Daoy (cell line): Measurements from ENCODE around the gene HMCN1. TPM values are rescaled to one million over a fixed set of nuclear protein-coding genes. Genes with fewer than 3 reads are reported as not detected.

Experiments used
- DNase-seq: peaks from one replicate; pipeline ENCODE4 v3.0.0-alpha.2; 2015; ENCODE audit warnings: low read depth
- total RNA-seq: library from RNA; depleted of rRNA; stranded (reverse); fragments of >200 nt; shearing (Covaris generic); gene quantifications from 2 replicates; pipeline ENCODE4 v1.2.3, GENCODE V29; 2014

The HMCN1 gene
- total RNA-seq, 1 experiment from 2014 or later, result 2.6 TPM

- no peak for DNase-seq
These were observed 296.3 kb downstream of the HMCN1 start for GRCh38 chr1:186030453-186030852.

GRCh38 chr1:186033847-186034271 is 299.7 kb downstream of the HMCN1 start:
- peak; percentile 19 for DNase-seq

DNA sequence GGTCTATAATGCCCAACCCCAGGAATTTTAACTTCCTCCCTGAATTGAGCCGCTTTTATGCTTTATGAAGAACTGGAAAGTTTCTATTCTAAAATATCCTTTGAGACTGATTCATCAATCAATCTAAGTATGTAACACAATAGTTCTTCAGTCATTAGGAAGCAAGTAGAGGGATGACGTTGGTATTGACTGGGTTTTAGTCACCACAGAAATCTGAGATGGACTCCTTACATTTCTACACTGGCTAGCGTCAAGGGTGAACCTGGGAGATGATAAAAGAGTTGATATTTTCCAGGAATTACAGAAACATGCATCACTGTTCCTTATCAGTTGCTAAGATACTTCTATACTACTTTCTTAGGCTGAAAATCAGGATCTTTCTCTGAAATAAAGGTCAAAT is 308.0 kb downstream of the HMCN1 start:
- no peak for DNase-seq

DNA sequence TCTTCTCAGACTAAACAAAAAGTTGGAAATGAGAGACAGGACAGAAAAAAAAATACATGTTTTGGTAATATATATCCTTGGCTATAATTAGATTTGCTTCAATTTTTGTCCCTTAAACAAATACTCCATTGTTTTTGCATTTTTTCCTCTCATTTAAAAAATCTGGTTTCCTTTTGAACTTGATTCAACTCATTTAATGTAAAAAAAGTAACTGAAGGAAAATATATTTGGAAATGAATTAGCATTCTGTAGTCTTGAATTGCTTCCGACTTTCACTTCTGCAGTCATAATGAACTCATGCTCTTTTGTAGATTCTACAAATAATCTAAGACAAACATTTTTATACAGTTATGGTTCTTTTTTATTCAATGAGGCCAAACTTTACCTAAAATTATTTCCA is 309.1 kb downstream of the HMCN1 start:
- no peak for DNase-seq

DNA sequence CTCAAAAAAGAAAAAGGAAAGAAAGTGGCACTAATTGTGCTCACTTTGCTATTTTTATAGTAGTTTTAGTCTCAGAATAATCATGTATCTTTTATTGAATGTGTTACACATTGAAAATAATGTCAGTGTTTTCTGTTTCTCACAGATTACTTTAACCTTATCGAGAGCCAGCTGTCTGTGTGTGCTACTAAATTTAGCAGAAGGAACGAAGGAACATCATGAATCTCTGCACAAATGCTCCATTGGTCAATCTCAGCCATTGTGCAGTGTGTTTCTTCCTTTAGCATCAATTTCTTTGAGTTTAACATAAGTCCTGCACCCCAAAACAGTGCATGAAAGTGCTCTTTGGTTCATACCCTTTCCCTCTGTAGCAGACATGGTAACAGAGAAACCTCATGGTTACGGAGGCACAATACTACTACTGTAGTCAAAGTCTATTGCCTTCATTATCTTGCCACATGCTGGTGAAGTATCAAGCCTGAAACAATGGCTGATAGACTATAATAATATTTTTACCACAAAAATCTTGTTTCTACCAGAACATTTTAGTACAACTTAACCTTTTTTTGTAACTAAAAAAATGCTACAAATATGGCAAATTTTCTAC is 310.0 kb downstream of the HMCN1 start:
- no peak for DNase-seq

DNA sequence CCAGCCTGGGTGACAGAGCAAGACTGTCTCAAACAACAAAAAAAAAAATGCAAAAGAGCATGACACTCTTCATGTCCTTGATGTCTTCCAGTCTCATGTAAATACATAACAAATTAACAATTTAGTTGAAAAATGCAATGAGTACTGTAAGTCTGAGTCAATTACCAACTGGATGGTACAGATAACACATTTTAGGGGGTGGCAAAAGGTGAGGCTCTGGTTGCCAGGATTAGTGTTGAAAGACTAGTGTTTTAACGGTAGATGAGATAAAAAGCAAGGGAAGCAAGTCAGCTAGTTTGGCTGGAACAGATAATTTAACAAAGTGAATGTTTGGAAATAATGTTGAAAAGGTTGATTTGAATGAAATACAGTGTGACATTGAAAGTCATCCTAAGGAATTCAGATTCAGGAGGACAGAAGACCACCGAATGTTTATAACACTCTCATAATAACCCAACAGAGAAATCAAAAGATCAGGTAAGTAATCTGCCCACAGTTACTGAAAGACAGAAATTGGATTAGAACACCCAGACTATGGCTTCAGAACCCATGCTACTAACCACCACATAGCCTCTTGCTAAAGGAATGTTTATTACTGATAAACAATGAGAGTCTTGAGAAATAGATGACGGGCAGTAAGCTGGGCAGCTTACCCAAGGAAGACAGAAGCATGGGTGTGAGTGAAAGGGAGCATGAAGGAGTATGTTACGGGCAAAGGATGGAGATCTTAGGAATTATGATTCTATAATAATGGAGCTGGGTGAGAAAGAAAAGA is 312.4 kb downstream of the HMCN1 start:
- DNase-seq, result no peak

DNA sequence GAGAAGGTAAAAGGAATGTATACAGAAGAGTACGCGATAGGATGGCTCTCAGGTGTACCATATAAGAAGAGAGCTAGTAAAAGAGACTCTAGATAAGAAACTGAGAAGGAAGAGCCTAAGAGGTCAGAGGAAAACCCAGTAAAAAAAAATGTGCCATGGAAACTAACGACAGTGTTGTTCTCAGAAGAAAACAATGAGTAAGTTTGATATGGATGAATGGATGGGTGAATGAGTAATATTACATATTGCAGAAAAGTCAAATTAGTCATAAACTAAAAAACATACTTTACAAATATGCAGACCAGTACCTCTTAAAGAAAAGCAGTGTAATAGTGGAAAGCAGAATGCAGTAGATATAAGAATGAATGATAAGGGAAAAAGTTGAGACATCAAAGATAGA is 316.2 kb downstream of the HMCN1 start:
- DNase-seq, result peak; percentile 2

GRCh38 chr1:186054003-186054402 is 319.8 kb downstream of the HMCN1 start:
- no peak for DNase-seq

GRCh38 chr1:186054932-186055331 is 320.7 kb downstream of the HMCN1 start:
- DNase-seq, result no peak

DNA sequence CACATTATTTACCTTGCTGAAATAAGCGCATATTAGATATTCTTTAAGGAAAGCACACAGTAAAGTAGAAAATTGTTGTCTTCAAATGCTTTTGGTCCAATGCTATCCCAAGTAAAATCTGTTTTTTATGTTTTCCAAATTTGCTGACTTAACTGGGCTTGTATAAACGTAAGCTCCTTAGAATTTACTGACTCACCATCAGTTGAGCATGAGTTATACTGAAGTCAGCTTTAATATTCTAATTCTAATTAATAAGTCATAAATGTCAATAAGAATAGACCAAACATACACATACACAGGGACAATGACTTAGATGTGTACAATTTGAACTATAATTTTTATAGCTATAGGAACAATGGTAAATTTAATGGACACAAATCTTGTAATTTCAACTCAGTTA is 321.7 kb downstream of the HMCN1 start:
- DNase-seq, result no peak

DNA sequence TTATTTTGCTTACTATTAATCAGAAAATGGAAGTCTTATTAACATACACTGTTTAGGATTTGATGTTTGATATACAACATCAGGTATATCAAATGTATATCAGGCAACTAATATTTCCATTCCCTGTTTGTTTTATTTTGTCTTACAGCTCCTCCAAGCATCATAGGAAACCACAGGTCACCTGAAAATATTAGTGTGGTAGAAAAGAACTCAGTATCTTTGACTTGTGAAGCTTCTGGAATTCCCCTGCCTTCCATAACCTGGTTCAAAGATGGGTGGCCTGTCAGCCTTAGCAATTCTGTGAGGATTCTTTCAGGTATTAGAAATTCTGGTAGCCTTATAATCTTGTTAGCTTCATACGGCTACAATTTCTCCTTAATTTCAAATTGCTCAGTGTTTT is 322.9 kb downstream of the HMCN1 start:
- DNase-seq, result no peak

DNA sequence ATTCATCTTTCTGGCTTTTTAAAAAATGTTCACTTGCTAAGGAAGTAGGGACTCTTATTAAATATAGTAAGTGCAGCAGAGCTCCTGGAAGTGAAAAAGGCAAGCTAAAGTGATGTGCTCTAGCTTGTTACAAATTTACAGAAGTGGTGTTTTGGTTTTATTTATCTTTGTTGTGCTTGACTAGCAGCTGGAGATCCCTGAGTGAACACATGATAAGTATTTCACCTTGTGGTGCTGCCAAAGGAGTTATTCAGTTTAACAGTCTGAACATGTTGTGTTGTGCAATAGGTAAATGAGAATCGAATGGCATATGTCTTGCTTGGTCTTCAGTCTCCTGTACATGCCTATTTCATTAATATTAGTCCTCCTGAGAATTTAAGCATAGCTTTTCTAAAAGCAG is 325.1 kb downstream of the HMCN1 start:
- DNase-seq, result no peak

- DNase-seq, result no peak
These were observed 325.6 kb downstream of the HMCN1 start for GRCh38 chr1:186059752-186060151.

DNA sequence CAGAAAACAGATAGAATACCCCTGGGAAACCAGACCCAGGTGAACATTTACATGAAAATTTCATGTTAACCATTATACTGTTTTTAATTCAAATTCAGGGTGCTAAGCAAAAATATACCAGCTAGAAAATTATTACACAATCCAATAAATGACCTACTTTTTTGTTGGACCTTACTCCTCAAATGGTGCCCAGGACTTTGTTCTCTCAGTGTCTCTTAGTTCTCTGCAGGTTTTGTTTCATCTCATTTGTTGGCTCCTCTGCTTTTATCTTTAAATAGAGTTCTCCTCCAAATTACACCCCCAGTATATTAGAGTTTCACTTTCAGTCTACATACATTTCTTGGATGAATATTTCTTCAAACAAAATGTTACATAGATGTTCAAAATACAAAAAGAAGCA is 326.0 kb downstream of the HMCN1 start:
- DNase-seq, result no peak

DNA sequence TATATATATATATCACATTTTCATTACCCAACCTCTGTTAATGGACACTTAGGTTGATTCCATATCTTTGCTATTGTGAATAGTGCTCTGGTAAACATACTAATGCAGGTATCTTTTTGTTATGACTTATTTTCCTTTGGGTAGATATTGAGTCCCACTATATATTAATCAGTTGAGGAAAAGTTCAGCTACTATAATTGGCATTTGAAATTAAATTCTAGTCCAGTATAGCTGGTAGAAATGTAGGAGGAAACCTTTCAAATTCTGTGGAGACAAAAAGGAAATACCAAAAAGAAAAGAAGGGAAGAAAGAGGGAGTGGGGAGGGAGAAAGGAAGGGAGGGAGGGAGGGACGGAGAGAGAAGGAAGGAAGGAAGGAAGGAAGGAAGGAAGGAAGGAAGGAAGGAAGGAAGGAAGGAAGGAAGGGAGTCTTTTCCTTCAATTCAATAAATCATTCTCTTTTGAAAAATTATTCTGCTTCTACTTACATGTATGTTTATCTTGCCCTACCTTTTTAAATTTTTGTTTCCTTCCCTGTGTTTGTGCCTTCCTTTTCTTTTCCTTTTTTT is 329.0 kb downstream of the HMCN1 start:
- no peak for DNase-seq

DNA sequence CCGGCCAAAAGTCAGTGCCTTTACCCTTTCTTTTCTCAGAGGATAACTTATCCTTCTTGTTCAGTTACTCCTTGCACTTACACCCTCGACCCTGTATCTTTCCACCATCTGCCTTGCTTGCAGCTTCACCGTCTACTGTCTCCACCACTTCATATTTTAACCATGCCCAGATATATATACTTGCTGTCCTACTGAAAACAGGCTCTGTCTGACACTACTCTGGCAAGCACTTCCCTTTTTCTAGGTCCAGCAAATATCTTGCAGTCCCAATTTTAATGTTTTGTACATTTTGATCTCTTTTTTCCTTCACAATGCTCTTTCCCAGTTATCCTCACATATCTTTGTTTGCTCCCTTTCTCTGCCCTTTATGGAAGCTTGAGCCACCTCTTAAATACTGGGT is 332.2 kb downstream of the HMCN1 start:
- no peak for DNase-seq

DNA sequence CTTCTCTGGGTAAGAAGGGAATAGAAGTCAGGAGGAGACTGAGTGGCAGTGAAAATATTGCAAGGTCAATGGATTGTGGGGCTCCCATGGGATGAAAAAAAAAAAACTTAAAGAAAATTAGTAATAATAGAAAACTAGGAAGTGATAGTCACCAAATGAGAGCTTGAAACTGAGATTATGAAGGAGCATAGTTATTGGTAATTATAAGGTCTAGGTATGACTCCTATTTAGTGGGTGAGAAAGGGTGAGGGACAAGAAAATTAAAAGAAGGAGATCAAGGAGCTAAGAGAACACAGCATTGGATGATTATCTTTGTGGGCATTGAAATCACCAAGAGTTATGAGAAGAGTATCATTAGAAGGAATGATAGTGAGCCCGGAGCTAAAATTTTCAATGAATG is 339.5 kb downstream of the HMCN1 start:
- DNase-seq, result no peak

- DNase-seq, result no peak
These were observed 341.8 kb downstream of the HMCN1 start for GRCh38 chr1:186076006-186076405.

DNA sequence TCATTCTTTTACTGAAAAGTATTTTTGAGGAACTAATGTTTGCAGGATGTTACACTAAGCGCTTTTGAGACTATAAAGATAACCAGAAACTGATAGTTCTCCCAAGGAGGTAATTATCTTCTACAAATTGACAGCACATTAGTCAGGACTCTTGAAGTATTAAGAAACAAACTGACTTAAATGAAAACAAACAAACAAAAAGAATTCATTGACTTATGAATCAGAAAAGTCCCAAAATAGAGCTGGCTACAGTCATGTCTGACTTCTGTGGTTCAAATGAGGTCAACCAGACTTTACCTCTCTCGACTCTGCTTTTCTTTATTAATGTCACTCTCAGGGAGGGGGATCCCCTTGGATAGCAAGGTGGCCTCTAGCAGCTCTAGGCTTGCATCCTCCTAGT is 344.1 kb downstream of the HMCN1 start:
- no peak for DNase-seq

DNA sequence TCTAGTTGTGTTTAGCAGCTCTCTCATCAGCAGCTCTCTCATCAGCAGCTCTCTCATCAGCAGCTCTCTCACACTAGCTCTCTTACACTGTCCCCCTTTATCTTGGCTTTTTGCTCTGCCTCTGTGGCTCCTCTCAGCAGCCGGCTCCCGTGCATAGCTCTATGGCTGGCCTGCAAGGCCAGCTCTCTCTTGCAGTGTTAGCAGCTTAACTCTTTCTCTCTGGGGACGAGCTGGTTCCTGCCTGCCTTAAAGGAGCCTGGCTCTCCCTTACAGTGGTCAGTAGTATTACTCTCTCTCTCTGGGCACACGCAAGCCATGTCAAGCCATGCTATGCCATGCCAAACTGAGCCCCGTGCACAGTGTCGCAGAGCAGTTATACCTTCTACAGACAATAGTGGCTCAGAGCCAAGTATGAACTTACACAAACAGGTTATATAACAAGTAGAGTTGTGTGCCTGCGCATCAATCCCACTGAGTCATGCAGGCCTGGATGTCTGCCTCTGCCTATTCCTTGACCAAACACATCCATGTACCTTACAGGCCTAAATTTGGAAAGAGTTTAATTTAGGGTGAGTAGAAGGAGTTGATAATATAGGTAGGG is 345.0 kb downstream of the HMCN1 start:
- DNase-seq, result no peak

- DNase-seq, result peak; percentile 91
These were observed 348.2 kb downstream of the HMCN1 start for GRCh38 chr1:186082235-186082937.

- DNase-seq, result no peak
These were observed 352.4 kb downstream of the HMCN1 start for GRCh38 chr1:186086583-186086982.
